ENCODE data around the gene ERAL1. TPM values are rescaled to one million over a fixed set of nuclear protein-coding genes. Genes with fewer than 3 reads are reported as not detected.
"Not testable (repeated sequence)": the region's sequence is repeated elsewhere in the genome, so short reads cannot be mapped to it uniquely, and the experiment has no call there.

The ERAL1 gene
- total and polyA plus RNA-seq, 3 experiments from 2014 or later = 44.7 to 86.2 (median 84.1) TPM

- H3K4me3 ChIP-seq (ENCODE audit: low read length) = no peak overlapping the region
- peak overlapping the region in 2 of 8 donors; percentile 32 to 57 for H3K27ac Mint-ChIP-seq
- H3K4me1 ChIP-seq (ENCODE audit: insufficient read depth, low read length) = peaks cover 8% of the 10 kb centered on the region
- no peaks in the 10 kb centered on the region for H3K9me3 ChIP-seq (ENCODE audit: low read length)
- CTCF ChIA-PET = interaction anchor here (1.1 kb wide), 1 partner anchor 54 kb away, joined by 3 read pairs; no protein-coding TSS in a partner anchor
- no peaks in the 10 kb centered on the region for H3K27me3 Mint-ChIP-seq
- H3K9me3 Mint-ChIP-seq = no peaks in the 10 kb centered on the region
- no peak for DNase-seq
- peaks cover 19 to 37% (median 36%) of the 10 kb centered on the region in 3 donors for H3K4me1 Mint-ChIP-seq
- POLR2A ChIA-PET = no interaction called here
- H3K27me3 ChIP-seq (ENCODE audit: insufficient read depth, low read length, poor library complexity, severe bottlenecking) = no peaks in the 10 kb centered on the region
- H3K36me3 ChIP-seq (ENCODE audit: insufficient read depth, low read length) = no peaks in the 10 kb centered on the region
- no peak overlapping the region for H3K4me3 Mint-ChIP-seq
- H3K27ac ChIP-seq (ENCODE audit: low read depth, low read length) = no peak overlapping the region
- H3K36me3 Mint-ChIP-seq = peaks cover 0 to 6% (median 0%) of the 10 kb centered on the region in 3 donors
Observed at GRCh38 chr17:28816540-28816939, 38.3 kb upstream of the ERAL1 start.

- H3K4me1 Mint-ChIP-seq = peaks cover 17 to 34% (median 32%) of the 10 kb centered on the region in 3 donors
- no peak overlapping the region for H3K4me3 Mint-ChIP-seq
- Histone ChIP-seq H3K4me1 (ENCODE audit: insufficient read depth, low read length) (no peaks in the 10 kb centered on the region), H3K4me3 (ENCODE audit: low read length) (no peak overlapping the region), H3K27ac (ENCODE audit: low read depth, low read length) (no peak overlapping the region), H3K9me3 (ENCODE audit: low read length) (no peaks in the 10 kb centered on the region), H3K27me3 (ENCODE audit: insufficient read depth, low read length, poor library complexity, severe bottlenecking) (no peaks in the 10 kb centered on the region), H3K36me3 (ENCODE audit: insufficient read depth, low read length) (no peaks in the 10 kb centered on the region)
- no peaks in the 10 kb centered on the region for H3K9me3 Mint-ChIP-seq
- ChIA-PET CTCF (interaction anchor here (1.4 kb wide), 1 partner anchor 9 kb away, joined by 3 read pairs; no protein-coding TSS in a partner anchor), POLR2A (interaction anchor here (0.6 to 0.7 kb wide), 2 partner anchors 24 to 183 kb away, joined by 3 to 5 read pairs; partner anchors contain the start of gene FAM222B)
- no peak for DNase-seq
- H3K27ac Mint-ChIP-seq = peak overlapping the region in 6 of 8 donors; percentile 2 to 76 (median 44)
- H3K36me3 Mint-ChIP-seq = peaks cover 0 to 3% (median 0%) of the 10 kb centered on the region in 3 donors
- no peaks in the 10 kb centered on the region for H3K27me3 Mint-ChIP-seq
Observed at GRCh38 chr17:28818819-28819221, 36.0 kb upstream of the ERAL1 start.

- H3K4me1 Mint-ChIP-seq = peaks cover 19 to 39% (median 36%) of the 10 kb centered on the region in 3 donors
- ChIA-PET CTCF (no interaction called here), POLR2A (no interaction called here)
- Histone ChIP-seq H3K36me3 (ENCODE audit: insufficient read depth, low read length) (no peaks in the 10 kb centered on the region), H3K9me3 (ENCODE audit: low read length) (no peaks in the 10 kb centered on the region), H3K27me3 (ENCODE audit: insufficient read depth, low read length, poor library complexity, severe bottlenecking) (no peaks in the 10 kb centered on the region), H3K4me3 (ENCODE audit: low read length) (no peak overlapping the region), H3K27ac (ENCODE audit: low read depth, low read length) (no peak overlapping the region), H3K4me1 (ENCODE audit: insufficient read depth, low read length) (no peaks in the 10 kb centered on the region)
- no peaks in the 10 kb centered on the region for H3K27me3 Mint-ChIP-seq
- peaks cover 0 to 3% (median 0%) of the 10 kb centered on the region in 3 donors for H3K36me3 Mint-ChIP-seq
- H3K27ac Mint-ChIP-seq = peak overlapping the region in 1 of 8 donors; percentile 3
- DNase-seq = no peak
- H3K4me3 Mint-ChIP-seq = no peak overlapping the region
- no peaks in the 10 kb centered on the region for H3K9me3 Mint-ChIP-seq
Observed at GRCh38 chr17:28819582-28819981, 35.2 kb upstream of the ERAL1 start.

GRCh38 chr17:28827672-28828071, 27.1 kb upstream of the ERAL1 start:
- no peaks in the 10 kb centered on the region for H3K9me3 Mint-ChIP-seq
- H3K4me1 ChIP-seq (ENCODE audit: insufficient read depth, low read length) = no peaks in the 10 kb centered on the region
- peaks cover 3 to 30% (median 7%) of the 10 kb centered on the region in 3 donors for H3K36me3 Mint-ChIP-seq
- H3K27me3 ChIP-seq (ENCODE audit: insufficient read depth, low read length, poor library complexity, severe bottlenecking) = no peaks in the 10 kb centered on the region
- ChIA-PET POLR2A (no interaction called here), CTCF (interaction anchor here (0.7 to 1.3 kb wide), 3 partner anchors 10 to 90 kb away, joined by 3 to 5 read pairs (median 3); partner anchors contain the start of gene FAM222B)
- no peaks in the 10 kb centered on the region for H3K27me3 Mint-ChIP-seq
- no peak overlapping the region for H3K4me3 Mint-ChIP-seq
- peak overlapping the region in 4 of 8 donors; percentile 8 to 91 (median 36) for H3K27ac Mint-ChIP-seq
- no peak overlapping the region for H3K27ac ChIP-seq (ENCODE audit: low read depth, low read length)
- H3K4me3 ChIP-seq (ENCODE audit: low read length) = no peak overlapping the region
- peaks cover 18 to 36% (median 22%) of the 10 kb centered on the region in 3 donors for H3K4me1 Mint-ChIP-seq
- DNase-seq = no peak
- H3K36me3 ChIP-seq (ENCODE audit: insufficient read depth, low read length) = no peaks in the 10 kb centered on the region
- H3K9me3 ChIP-seq (ENCODE audit: low read length) = no peaks in the 10 kb centered on the region

- POLR2A ChIA-PET = interaction anchor here (1.1 kb wide), 1 partner anchor 27 kb away, joined by 5 read pairs; no protein-coding TSS in a partner anchor
- no peaks in the 10 kb centered on the region for H3K9me3 Mint-ChIP-seq
- Histone ChIP-seq H3K36me3 (ENCODE audit: insufficient read depth, low read length) (no peaks in the 10 kb centered on the region), H3K4me3 (ENCODE audit: low read length) (no peak overlapping the region), H3K27me3 (ENCODE audit: insufficient read depth, low read length, poor library complexity, severe bottlenecking) (no peaks in the 10 kb centered on the region), H3K9me3 (ENCODE audit: low read length) (no peaks in the 10 kb centered on the region), H3K4me1 (ENCODE audit: insufficient read depth, low read length) (no peaks in the 10 kb centered on the region), H3K27ac (ENCODE audit: low read depth, low read length) (no peak overlapping the region)
- H3K4me3 Mint-ChIP-seq = no peak overlapping the region
- CTCF ChIA-PET = interaction anchor here (0.7 to 1.4 kb wide), 4 partner anchors 10 to 89 kb away, joined by 3 to 5 read pairs (median 4); partner anchors contain the start of gene FAM222B
- no peaks in the 10 kb centered on the region for H3K27me3 Mint-ChIP-seq
- H3K4me1 Mint-ChIP-seq = peaks cover 15 to 29% (median 16%) of the 10 kb centered on the region in 3 donors
- H3K36me3 Mint-ChIP-seq = peaks cover 3 to 28% (median 7%) of the 10 kb centered on the region in 3 donors
- H3K27ac Mint-ChIP-seq = no peak overlapping the region
- no peak for DNase-seq
Observed at GRCh38 chr17:28828294-28829040, 26.3 kb upstream of the ERAL1 start.

- no peak for DNase-seq
- CTCF ChIA-PET = no interaction called here
- POLR2A ChIA-PET = no interaction called here
- H3K4me3 Mint-ChIP-seq = no peak overlapping the region
- H3K9me3 ChIP-seq (ENCODE audit: low read length) = no peaks in the 10 kb centered on the region
- H3K27me3 ChIP-seq (ENCODE audit: insufficient read depth, low read length, poor library complexity, severe bottlenecking) = no peaks in the 10 kb centered on the region
- no peaks in the 10 kb centered on the region for H3K27me3 Mint-ChIP-seq
- H3K9me3 Mint-ChIP-seq = no peaks in the 10 kb centered on the region
- H3K27ac Mint-ChIP-seq = peak overlapping the region in 4 of 8 donors; percentile 0 to 67 (median 26)
- no peaks in the 10 kb centered on the region for H3K36me3 ChIP-seq (ENCODE audit: insufficient read depth, low read length)
- peaks cover 16 to 31% (median 17%) of the 10 kb centered on the region in 3 donors for H3K4me1 Mint-ChIP-seq
- H3K4me3 ChIP-seq (ENCODE audit: low read length) = no peak overlapping the region
- no peak overlapping the region for H3K27ac ChIP-seq (ENCODE audit: low read depth, low read length)
- H3K4me1 ChIP-seq (ENCODE audit: insufficient read depth, low read length) = no peaks in the 10 kb centered on the region
- H3K36me3 Mint-ChIP-seq = peaks cover 2 to 26% (median 9%) of the 10 kb centered on the region in 3 donors
Observed at GRCh38 chr17:28834420-28834819, 20.4 kb upstream of the ERAL1 start.

GRCh38 chr17:28836541-28836940, 18.3 kb upstream of the ERAL1 start:
- H3K27ac ChIP-seq (ENCODE audit: low read depth, low read length); H3K4me3 ChIP-seq (ENCODE audit: low read length); H3K36me3 ChIP-seq (ENCODE audit: insufficient read depth, low read length); POLR2A ChIA-PET; H3K9me3 Mint-ChIP-seq; DNase-seq; H3K4me1 ChIP-seq (ENCODE audit: insufficient read depth, low read length); H3K27me3 ChIP-seq (ENCODE audit: insufficient read depth, low read length, poor library complexity, severe bottlenecking); H3K4me3 Mint-ChIP-seq; H3K27me3 Mint-ChIP-seq; H3K9me3 ChIP-seq (ENCODE audit: low read length): not testable (repeated sequence)
- CTCF ChIA-PET = interaction anchor here (1.2 kb wide), 1 partner anchor 80 kb away, joined by 3 read pairs; no protein-coding TSS in a partner anchor
- Mint-ChIP-seq H3K27ac (peak overlapping the region in 1 of 8 donors; percentile 51), H3K36me3 (peaks cover 0 to 22% (median 8%) of the 10 kb centered on the region in 3 donors), H3K4me1 (peaks cover 21 to 39% (median 29%) of the 10 kb centered on the region in 3 donors)

- H3K4me3 ChIP-seq (ENCODE audit: low read length) = no peak overlapping the region
- peak overlapping the region in 1 of 7 donors; percentile 71 for H3K4me3 Mint-ChIP-seq
- peaks cover 0 to 20% (median 2%) of the 10 kb centered on the region in 3 donors for H3K36me3 Mint-ChIP-seq
- H3K4me1 ChIP-seq (ENCODE audit: insufficient read depth, low read length) = peaks cover 11% of the 10 kb centered on the region
- H3K27ac Mint-ChIP-seq = peak overlapping the region in 1 of 8 donors; percentile 53
- peaks cover 25 to 48% (median 33%) of the 10 kb centered on the region in 3 donors for H3K4me1 Mint-ChIP-seq
- no peaks in the 10 kb centered on the region for H3K27me3 ChIP-seq (ENCODE audit: insufficient read depth, low read length, poor library complexity, severe bottlenecking)
- DNase-seq = no peak
- ChIA-PET POLR2A (no interaction called here), CTCF (interaction anchor here (1.4 kb wide), 1 partner anchor 112 kb away, joined by 3 read pairs; no protein-coding TSS in a partner anchor)
- no peaks in the 10 kb centered on the region for H3K9me3 Mint-ChIP-seq
- no peaks in the 10 kb centered on the region for H3K36me3 ChIP-seq (ENCODE audit: insufficient read depth, low read length)
- no peaks in the 10 kb centered on the region for H3K9me3 ChIP-seq (ENCODE audit: low read length)
- no peaks in the 10 kb centered on the region for H3K27me3 Mint-ChIP-seq
- no peak overlapping the region for H3K27ac ChIP-seq (ENCODE audit: low read depth, low read length)
Observed at GRCh38 chr17:28839221-28839620, 15.6 kb upstream of the ERAL1 start.

Measured in CD8-positive, alpha-beta memory T cell (primary cell).